IMR-90 (cell line): ENCODE measurements around the gene IFT74. TPM values are rescaled to one million over a fixed set of nuclear protein-coding genes. Genes with fewer than 3 reads are reported as not detected.

ENCODE experiments used
- ATAC-seq: fragments of 200-7000 bp; cut with Tn5 transposase; 2 replicates; pipeline ENCODE4 v1.9.1; 2020; ENCODE audit warnings: low read depth, mild to moderate bottlenecking, moderate library complexity
- BruUV-seq: library from RNA; stranded (reverse); fragments of 400-500 nt; replicated peaks from 2 replicates; lab custom pipeline; 2021; lab: Mats Ljungman, UMichigan
- CTCF ChIA-PET: fragments of 300-600 bp; formaldehyde crosslinking; extraction: SDS; loops from one replicate; lab custom pipeline; 2021; ENCODE audit warnings: antibody characterized with exemption; lab: Yijun Ruan, JAX
- POLR2A ChIA-PET: fragments of 300-600 bp; sonication (Branson Sonifier 250); formaldehyde crosslinking; loops from one replicate; lab custom pipeline; 2022; ENCODE audit warnings: antibody characterized with exemption; ENCODE audit not compliant: unreplicated experiment; lab: Charles Lee
- DNase-seq: peaks from one replicate; pipeline ENCODE4 v3.0.0; 2013
- H2AFZ ChIP-seq: replicated peaks from 2 replicates; pipeline ENCODE3; 2013; ENCODE audit warnings: low read length, mild to moderate bottlenecking; ENCODE audit not compliant: poor library complexity
- H2AK5ac ChIP-seq: 2 replicates; pipeline ENCODE4 v1.6.1; 2013; ENCODE audit warnings: low read depth, low read length, inconsistent platforms
- H2AK9ac ChIP-seq: replicated peaks from 2 replicates; pipeline ENCODE3; 2013; ENCODE audit warnings: mild to moderate bottlenecking, low read depth, low read length, moderate library complexity; ENCODE audit not compliant: poor library complexity
- H2BK120ac ChIP-seq: 2 replicates; pipeline ENCODE4 v1.6.1; 2013; ENCODE audit warnings: low read depth, low read length, inconsistent platforms
- H2BK15ac ChIP-seq: 3 replicates; pipeline ENCODE4 v1.6.1; 2013; ENCODE audit warnings: low read depth, low read length, inconsistent platforms
- H2BK20ac ChIP-seq: 2 replicates; pipeline ENCODE4 v1.6.1; 2013; ENCODE audit warnings: low read depth, mild to moderate bottlenecking, inconsistent platforms, low read length, moderate library complexity
- H2BK5ac ChIP-seq: 2 replicates; pipeline ENCODE4 v1.6.1; 2013; ENCODE audit warnings: mild to moderate bottlenecking, low read depth, low read length, inconsistent platforms; ENCODE audit not compliant: poor library complexity, severe bottlenecking
- H3K14ac ChIP-seq: replicated peaks from 2 replicates; pipeline ENCODE4 v1.6.1; 2013; ENCODE audit warnings: low read depth, low read length, inconsistent platforms
- H3K18ac ChIP-seq: 2 replicates; pipeline ENCODE4 v1.6.1; 2013; ENCODE audit warnings: low read depth, low read length, control low read depth
- H3K23ac ChIP-seq: 2 replicates; pipeline ENCODE4 v1.6.1; 2013; ENCODE audit warnings: low read depth, low read length, inconsistent platforms
- H3K27ac ChIP-seq: 2 replicates; pipeline ENCODE4 v1.5.1; 2013; ENCODE audit warnings: mild to moderate bottlenecking, control low read depth, low read length; ENCODE audit not compliant: insufficient read depth
- H3K27me3 ChIP-seq: 2 replicates; pipeline ENCODE4 v1.6.1; 2013; ENCODE audit warnings: low read length; ENCODE audit not compliant: control insufficient read depth, insufficient read depth
- H3K36me3 ChIP-seq: 2 replicates; pipeline ENCODE4 v1.6.1; 2013; ENCODE audit warnings: low read length, mixed read lengths; ENCODE audit not compliant: control insufficient read depth, insufficient read depth
- H3K4ac ChIP-seq: 2 replicates; pipeline ENCODE4 v1.6.1; 2013; ENCODE audit warnings: low read depth, low read length, inconsistent platforms
- H3K4me1 ChIP-seq: 2 replicates; pipeline ENCODE4 v1.6.1; 2013; ENCODE audit warnings: low read length, mixed read lengths; ENCODE audit not compliant: control insufficient read depth, insufficient read depth
- H3K4me2 ChIP-seq: 2 replicates; pipeline ENCODE4 v1.6.1; 2013; ENCODE audit warnings: low read depth, mild to moderate bottlenecking, control low read depth, low read length, moderate library complexity
- H3K4me3 ChIP-seq: 2 replicates; pipeline ENCODE4 v1.5.1; 2013; ENCODE audit warnings: low read depth, mild to moderate bottlenecking, control low read depth, low read length, moderate library complexity; ENCODE audit not compliant: insufficient read depth
- H3K56ac ChIP-seq: 2 replicates; pipeline ENCODE4 v1.6.1; 2013; ENCODE audit warnings: low read length, inconsistent platforms; ENCODE audit not compliant: insufficient read depth; ENCODE audit errors: extremely low read depth
- H3K79me1 ChIP-seq, 2 experiments: 2 replicates each; pipeline ENCODE4 v1.6.1; 2013; ENCODE audit warnings: low read length in 2 of 2, inconsistent platforms in 1 of 2, low read depth in 1 of 2
- H3K9ac ChIP-seq: 2 replicates; pipeline ENCODE4 v1.6.1; 2013; ENCODE audit warnings: low read depth, low read length, control low read depth
- H3K9me1 ChIP-seq: 2 replicates; pipeline ENCODE4 v1.6.1; 2013; ENCODE audit warnings: low read length, inconsistent platforms; ENCODE audit not compliant: insufficient read depth
- H3K9me3 ChIP-seq: 2 replicates; pipeline ENCODE4 v1.6.1; 2013; ENCODE audit warnings: low read length; ENCODE audit not compliant: control insufficient read depth, insufficient read depth
- H4K20me1 ChIP-seq: 2 replicates; pipeline ENCODE4 v1.6.1; 2013; ENCODE audit warnings: low read length, inconsistent platforms; ENCODE audit not compliant: insufficient read depth
- H4K5ac ChIP-seq: 2 replicates; pipeline ENCODE4 v1.6.1; 2013; ENCODE audit warnings: mild to moderate bottlenecking, low read depth, low read length, control low read depth
- H4K8ac ChIP-seq, 2 experiments: 2 replicates each; pipeline ENCODE4 v1.6.1; 2013; ENCODE audit warnings: low read depth in 2 of 2, low read length in 2 of 2, control low read depth in 1 of 2, inconsistent platforms in 1 of 2
- H4K91ac ChIP-seq: 2 replicates; pipeline ENCODE4 v1.6.1; 2013; ENCODE audit warnings: low read depth, low read length, inconsistent platforms; ENCODE audit not compliant: insufficient read depth
- BHLHE40 ChIP-seq: fragments of 150-350 bp; IDR thresholded peaks from 2 replicates; pipeline ENCODE4 v1.6.1; 2016; ENCODE audit warnings: mild to moderate bottlenecking, low read depth, low read length
- CEBPB ChIP-seq: IDR thresholded peaks from 2 replicates; pipeline ENCODE4 v1.6.1; 2012; ENCODE audit warnings: low read depth, low read length, improper control_type of control experiment
- CHD1 ChIP-seq: IDR thresholded peaks from 2 replicates; pipeline ENCODE4 v1.6.1; 2012; ENCODE audit warnings: low read depth, low read length, improper control_type of control experiment
- CTCF ChIP-seq: conservative IDR thresholded peaks from 2 replicates; pipeline ENCODE4 v1.5.1; 2012; ENCODE audit warnings: mild to moderate bottlenecking, low read depth, low read length, improper control_type of control experiment
- ELK1 ChIP-seq: fragments of 150-350 bp; IDR thresholded peaks from 2 replicates; pipeline ENCODE4 v1.6.1; 2016; ENCODE audit warnings: low read depth, mild to moderate bottlenecking, low read length, moderate library complexity, borderline replicate concordance
- FOS ChIP-seq: fragments of 150-350 bp; IDR thresholded peaks from 2 replicates; pipeline ENCODE4 v1.6.1; 2016; ENCODE audit warnings: low read depth, low read length
- MAFK ChIP-seq: IDR thresholded peaks from 2 replicates; pipeline ENCODE4 v1.6.1; 2012; ENCODE audit warnings: low read depth, low read length, improper control_type of control experiment
- MAZ ChIP-seq: IDR thresholded peaks from 2 replicates; pipeline ENCODE4 v1.6.1; 2012; ENCODE audit warnings: low read depth, mild to moderate bottlenecking, low read length, improper control_type of control experiment, moderate library complexity, borderline replicate concordance
- MXI1 ChIP-seq: IDR thresholded peaks from 2 replicates; pipeline ENCODE4 v1.6.1; 2012; ENCODE audit warnings: low read depth, mild to moderate bottlenecking, low read length, moderate library complexity, borderline replicate concordance
- NFE2L2 ChIP-seq: fragments of 150-350 bp; IDR thresholded peaks from 2 replicates; pipeline ENCODE4 v1.6.1; 2016; ENCODE audit warnings: low read depth, mild to moderate bottlenecking, low read length
- POLR2A ChIP-seq: IDR thresholded peaks from 2 replicates; pipeline ENCODE4 v1.6.1; 2012; ENCODE audit warnings: mild to moderate bottlenecking, low read depth, low read length
- RAD21 ChIP-seq: IDR thresholded peaks from 2 replicates; pipeline ENCODE4 v1.6.1; 2012; ENCODE audit warnings: low read length, improper control_type of control experiment
- RCOR1 ChIP-seq: IDR thresholded peaks from 2 replicates; pipeline ENCODE4 v1.6.1; 2012; ENCODE audit warnings: mild to moderate bottlenecking, low read length, improper control_type of control experiment; ENCODE audit not compliant: insufficient replicate concordance
- RFX5 ChIP-seq: IDR thresholded peaks from 2 replicates; pipeline ENCODE4 v1.8.0; 2012; ENCODE audit warnings: low read depth, mild to moderate bottlenecking, low read length, moderate library complexity
- SMC3 ChIP-seq: fragments of 150-350 bp; IDR thresholded peaks from 2 replicates; pipeline ENCODE4 v1.6.1; 2016; ENCODE audit warnings: low read depth, mild to moderate bottlenecking, antibody characterized with exemption, low read length, moderate library complexity
- USF2 ChIP-seq: fragments of 150-350 bp; IDR thresholded peaks from 2 replicates; pipeline ENCODE4 v1.6.1; 2017; ENCODE audit warnings: mild to moderate bottlenecking, antibody characterized with exemption, low read length, low read depth
- WGBS, 2 experiments: methylation state at CpG; one replicate each; pipeline versions ENCODE4 v1.1.5 to v1.1.7; 2013; ENCODE audit warnings: missing lambda C conversion rate in 2 of 2; ENCODE audit not compliant: insufficient read length in 1 of 2; ENCODE audit errors: extremely low coverage in 2 of 2; 5-methylcytosine and 5-hydroxymethylcytosine counted together
- dilution Hi-C: fragments of 300-500 bp; cut with HindIII; formaldehyde crosslinking; loops from one replicate; pipeline ENCODE4 v1.14.3; 2018; ENCODE audit warnings: low sequenced_read_pairs; ENCODE audit not compliant: unreplicated experiment
- in situ Hi-C: fragments of 300-500 bp; cut with MboI; formaldehyde crosslinking; loops from 3 replicates; pipeline ENCODE4 v1.14.3; 2019; ENCODE audit warnings: low sequenced_read_pairs, inconsistent platforms, mixed read lengths
- intact Hi-C: fragments of 100-400 bp; cut with micrococcal nuclease; formaldehyde crosslinking; loops from 2 replicates; pipeline ENCODE4 v1.10.0; 2022
- polyA plus RNA-seq, 3 experiments: library from polyadenylated mRNA; depleted of rRNA; stranded (reverse); fragments of >200 nt; gene quantifications; 2 replicates each; pipeline ENCODE4 v1.2.3, GENCODE V29; 2012; ENCODE audit warnings: low replicate concordance in 1 of 3
- total RNA-seq: library from RNA; depleted of rRNA; stranded (reverse); fragments of >200 nt; gene quantifications from 2 replicates; pipeline ENCODE4 v1.2.3, GENCODE V29; 2012

IFT74 gene
- total and polyA plus RNA-seq, 2 of the 4 experiments (the other 2 are of a cell fraction): 4.6 to 12.2 TPM

GRCh38 chr9:27029186-27029585, 73.0 kb downstream of the IFT74 start:
- in situ Hi-C loops (no loop called here), intact Hi-C loops (no loop called here), dilution Hi-C loops (no loop called here)
- Histone ChIP-seq H4K8ac (no peak overlapping the region), H3K18ac (no peak overlapping the region), H3K4me3 (no peak overlapping the region), H3K27me3 (no peaks in the 10 kb centered on the region), H4K20me1 (no peaks in the 10 kb centered on the region), H2BK15ac (no peak overlapping the region), H3K14ac (no peak overlapping the region), H3K27ac (no peak overlapping the region), H3K4me2 (no peak overlapping the region), H4K5ac (no peak overlapping the region), H2BK120ac (no peak overlapping the region), H3K4ac (no peak overlapping the region), H4K91ac (no peak overlapping the region), H2AK9ac (no peak overlapping the region), H3K36me3 (peaks cover 4% of the 10 kb centered on the region), H3K9ac (no peak overlapping the region), H3K56ac (no peak overlapping the region), H3K4me1 (no peaks in the 10 kb centered on the region), H3K79me1 (no peaks in the 10 kb centered on the region), H3K9me3 (no peaks in the 10 kb centered on the region), H3K9me1 (no peaks in the 10 kb centered on the region), H2AFZ (no peak overlapping the region), H2BK20ac (no peak overlapping the region), H2BK5ac (no peak overlapping the region), H2AK5ac (no peak overlapping the region), H3K23ac (no peak overlapping the region)
- WGBS, 2 experiments: no CpG with 5 or more reads among the region's 7 CpGs
- DNase-seq (no peak), ATAC-seq (no peak)
- TF ChIP-seq ELK1 (no peak), MAZ (no peak), RCOR1 (no peak), RAD21 (no peak), BHLHE40 (no peak), CTCF (no peak), NFE2L2 (no peak), CEBPB (no peak), FOS (no peak), MAFK (no peak), MXI1 (no peak), SMC3 (no peak), POLR2A (no peak), USF2 (no peak), RFX5 (no peak), CHD1 (no peak)
- BruUV-seq: no TSS peak
- ChIA-PET POLR2A (interaction anchor here (0.6 kb wide), 1 partner anchor 9 kb away, joined by 16 read pairs; no protein-coding TSS in a partner anchor), CTCF (no interaction called here)
